HEK293 (cell line): Measurements from ENCODE around the gene TMEM179.

Experiments used
- CTCF ChIP-seq: fragments of 450-650 bp; formaldehyde crosslinking; IDR thresholded peaks from 2 replicates; pipeline ENCODE4 v1.5.1; 2016; ENCODE audit warnings: missing biosample characterization, missing genetic modification characterization
- PBX3 ChIP-seq: sonication (generic); formaldehyde crosslinking; IDR thresholded peaks from 2 replicates; pipeline ENCODE4 v1.8.1; 2022; ENCODE audit warnings: mild to moderate bottlenecking, moderate library complexity, missing genetic modification reagents
- PRDM10 ChIP-seq: fragments of 450-650 bp; formaldehyde crosslinking; IDR thresholded peaks from 2 replicates; pipeline ENCODE4 v1.5.1; 2016; ENCODE audit warnings: missing biosample characterization, missing genetic modification characterization
- ZNF274 ChIP-seq, 2 experiments: fragments of 200-500 bp in 1 of 2; fragments of 450-650 bp in 1 of 2; sonication (Bioruptor generic) in 1 of 2; formaldehyde crosslinking in 1 of 2; IDR thresholded peaks; 2 replicates each; pipeline versions ENCODE4 v1.5.1 to v1.6.1; 2014 to 2016; ENCODE audit warnings: borderline replicate concordance in 1 of 2, inconsistent platforms in 1 of 2, low read length in 1 of 2, missing biosample characterization in 1 of 2, missing genetic modification characterization in 1 of 2

GRCh38 chr14:104651876-104652260, 47.3 kb upstream of the TMEM179 start:
- no peak for TF ChIP-seq PBX3 (CRISPR knock-in tag)
- no peak for TF ChIP-seq ZNF274 (IDR thresholded peaks at IDR 0.05; ENCODE audit: low read length)
- TF ChIP-seq ZNF274 (tag by site-specific recombination; IDR thresholded peaks at IDR 0.05; ENCODE audit: borderline replicate concordance) = no peak
- TF ChIP-seq PRDM10 (tag by site-specific recombination) = no peak
- no peak for TF ChIP-seq CTCF
